Measurements from ENCODE around the gene RGS7BP. TPM values are rescaled to one million over a fixed set of nuclear protein-coding genes. Genes with fewer than 3 reads are reported as not detected.

RGS7BP gene
- polyA plus RNA-seq, 3 donors = not detected

GRCh38 chr5:64612344-64612961 is 106.6 kb downstream of the RGS7BP start:
- Histone ChIP-seq H4K20me1 (ENCODE audit: insufficient read depth, low read length) (no peaks in the 10 kb centered on the region), H3K36me3 (replicated peaks in 1 of 2; ENCODE audit: control insufficient read depth in 1 of 2, insufficient read depth in 2 of 2, low read length in 2 of 2) (no peaks in the 10 kb centered on the region), H3K79me2 (ENCODE audit: insufficient read depth, low read length) (no peaks in the 10 kb centered on the region), H3K4me1 (ENCODE audit: control insufficient read depth in 1 of 2, insufficient read depth in 2 of 2, low read length in 2 of 2) (no peaks in the 10 kb centered on the region), H3K9ac (ENCODE audit: insufficient read depth, low read length, poor library complexity, severe bottlenecking) (no peak overlapping the region), H3K9me3 (replicated peaks in 1 of 2; ENCODE audit: control insufficient read depth in 1 of 2, insufficient read depth in 1 of 2, low read length in 2 of 2) (no peaks in the 10 kb centered on the region), H3K27ac (ENCODE audit: low read depth in 1 of 2, low read length in 2 of 2) (no peak overlapping the region), H3K27me3 (ENCODE audit: control insufficient read depth in 2 of 2, insufficient read depth in 2 of 2, low read length in 2 of 2) (peaks cover 2 to 5% of the 10 kb centered on the region in 2 donors), H3K4me3 (replicated peaks in 1 of 3; ENCODE audit: low read depth in 2 of 3, low read length in 3 of 3) (no peak overlapping the region), H2AFZ (ENCODE audit: insufficient read depth, low read depth, low read length, poor library complexity, severe bottlenecking) (no peak overlapping the region), H3K4me2 (replicated peaks; ENCODE audit: extremely low read depth, low read length, poor library complexity, severe bottlenecking) (no peak overlapping the region)
- Mint-ChIP-seq H3K4me1 (no peaks in the 10 kb centered on the region), H3K27ac (no peak overlapping the region), H3K27me3 (ENCODE audit: low read depth in 3 of 3) (peaks cover 2 to 5% (median 3%) of the 10 kb centered on the region in 3 donors), H3K9me3 (no peaks in the 10 kb centered on the region), H3K4me3 (no peak overlapping the region), H3K36me3 (no peaks in the 10 kb centered on the region)
- WGBS (ENCODE audit: insufficient coverage) = 29% methylated on average over 3 of the region's 5 CpGs
- intact Hi-C loops (cut with micrococcal nuclease) = no loop called here
- TF ChIP-seq CTCF (IDR thresholded peaks at IDR 0.05) = no peak
- DNase-seq = no peak

GRCh38 chr5:64615895-64616294 is 110.1 kb downstream of the RGS7BP start:
- no peak for DNase-seq
- Histone ChIP-seq H3K4me2 (replicated peaks; ENCODE audit: extremely low read depth, low read length, poor library complexity, severe bottlenecking) (no peak overlapping the region), H3K4me1 (ENCODE audit: control insufficient read depth in 1 of 2, insufficient read depth in 2 of 2, low read length in 2 of 2) (no peaks in the 10 kb centered on the region), H3K36me3 (replicated peaks in 1 of 2; ENCODE audit: control insufficient read depth in 1 of 2, insufficient read depth in 2 of 2, low read length in 2 of 2) (no peaks in the 10 kb centered on the region), H3K27me3 (ENCODE audit: control insufficient read depth in 2 of 2, insufficient read depth in 2 of 2, low read length in 2 of 2) (peaks cover 0 to 5% of the 10 kb centered on the region in 2 donors), H4K20me1 (ENCODE audit: insufficient read depth, low read length) (no peaks in the 10 kb centered on the region), H3K27ac (ENCODE audit: low read depth in 1 of 2, low read length in 2 of 2) (no peak overlapping the region), H3K9me3 (replicated peaks in 1 of 2; ENCODE audit: control insufficient read depth in 1 of 2, insufficient read depth in 1 of 2, low read length in 2 of 2) (no peaks in the 10 kb centered on the region), H3K9ac (ENCODE audit: insufficient read depth, low read length, poor library complexity, severe bottlenecking) (no peak overlapping the region), H2AFZ (ENCODE audit: insufficient read depth, low read depth, low read length, poor library complexity, severe bottlenecking) (no peak overlapping the region), H3K79me2 (ENCODE audit: insufficient read depth, low read length) (no peaks in the 10 kb centered on the region), H3K4me3 (replicated peaks in 1 of 3; ENCODE audit: low read depth in 2 of 3, low read length in 3 of 3) (no peak overlapping the region)
- Mint-ChIP-seq H3K4me1 (no peaks in the 10 kb centered on the region), H3K27ac (no peak overlapping the region), H3K36me3 (no peaks in the 10 kb centered on the region), H3K4me3 (no peak overlapping the region), H3K9me3 (no peaks in the 10 kb centered on the region), H3K27me3 (ENCODE audit: low read depth in 3 of 3) (peaks cover 2 to 5% (median 3%) of the 10 kb centered on the region in 3 donors)
- WGBS (ENCODE audit: insufficient coverage) = no CpG with 5 or more reads among the region's 3 CpGs
- intact Hi-C loops (cut with micrococcal nuclease) = no loop called here
- TF ChIP-seq CTCF (IDR thresholded peaks at IDR 0.05) = no peak

Data from CD14-positive monocyte (primary cell).